Measurements from ENCODE around the gene SLC4A4. TPM values are rescaled to one million over a fixed set of nuclear protein-coding genes. Genes with fewer than 3 reads are reported as not detected.

SLC4A4 gene
- polyA plus RNA-seq, 1 donor (not counting 4 experiments of a cell fraction or from before 2014, with no cell fraction given), result 0.29 TPM

DNA sequence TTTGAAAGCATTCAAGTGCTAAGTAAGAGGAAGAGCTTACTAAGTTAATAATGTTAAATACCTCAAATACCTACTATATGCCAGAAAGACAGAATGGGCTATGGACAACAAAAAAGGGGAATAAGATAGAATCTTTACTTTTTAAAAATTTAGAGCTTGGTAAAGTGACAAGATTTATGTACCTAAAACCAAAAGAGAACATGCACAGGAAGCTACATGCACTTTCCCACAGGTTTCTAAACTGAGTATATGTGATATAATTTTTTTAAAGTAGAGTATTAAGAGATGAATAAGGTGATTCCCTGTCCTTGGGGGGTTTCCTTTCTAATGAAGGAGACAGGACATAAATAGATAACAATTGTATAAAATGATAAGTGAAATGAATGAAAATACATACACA is 30.7 kb downstream of the SLC4A4 start:
- Histone ChIP-seq H3K4me1 (ENCODE audit: control insufficient read depth, extremely low read depth, insufficient read depth, low read length) (no peaks in the 10 kb centered on the region), H3K9me3 (ENCODE audit: control insufficient read depth, low read depth, low read length) (no peaks in the 10 kb centered on the region), H3K36me3 (ENCODE audit: control insufficient read depth in 2 of 2, extremely low read depth in 1 of 2, insufficient read depth in 2 of 2, low read length in 2 of 2) (no peaks in the 10 kb centered on the region), H3K4me3 (ENCODE audit: control insufficient read depth in 2 of 3, extremely low read depth in 1 of 3, insufficient read depth in 2 of 3, low read depth in 1 of 3, low read length in 3 of 3) (no peak overlapping the region), H3K79me2 (ENCODE audit: control insufficient read depth, insufficient read depth, low read length) (no peaks in the 10 kb centered on the region), H2AFZ (ENCODE audit: control insufficient read depth, low read length) (no peak overlapping the region), H3K27ac (ENCODE audit: control insufficient read depth, insufficient read depth, low read length) (no peak overlapping the region), H3K9me1 (ENCODE audit: control insufficient read depth, extremely low read depth, insufficient read depth, low read length) (no peaks in the 10 kb centered on the region), H3K27me3 (ENCODE audit: control insufficient read depth, extremely low read depth, insufficient read depth, low read length) (no peaks in the 10 kb centered on the region), H3K9ac (ENCODE audit: control insufficient read depth, extremely low read depth, insufficient read depth, low read length) (no peak overlapping the region), H3K4me2 (ENCODE audit: control insufficient read depth, extremely low read depth, insufficient read depth, low read depth, low read length) (no peak overlapping the region), H4K20me1 (ENCODE audit: control insufficient read depth, extremely low read depth, insufficient read depth, low read length) (no peaks in the 10 kb centered on the region)
- dilution Hi-C loops (cut with MboI; ENCODE audit: extremely low pct_ligation_motif_present, low sequenced_read_pairs), result no loop called here
- DNase-seq (ENCODE audit: low read depth, low spot score) (no peak), FAIRE-seq (no peak)
- TF ChIP-seq, protein P1, sequence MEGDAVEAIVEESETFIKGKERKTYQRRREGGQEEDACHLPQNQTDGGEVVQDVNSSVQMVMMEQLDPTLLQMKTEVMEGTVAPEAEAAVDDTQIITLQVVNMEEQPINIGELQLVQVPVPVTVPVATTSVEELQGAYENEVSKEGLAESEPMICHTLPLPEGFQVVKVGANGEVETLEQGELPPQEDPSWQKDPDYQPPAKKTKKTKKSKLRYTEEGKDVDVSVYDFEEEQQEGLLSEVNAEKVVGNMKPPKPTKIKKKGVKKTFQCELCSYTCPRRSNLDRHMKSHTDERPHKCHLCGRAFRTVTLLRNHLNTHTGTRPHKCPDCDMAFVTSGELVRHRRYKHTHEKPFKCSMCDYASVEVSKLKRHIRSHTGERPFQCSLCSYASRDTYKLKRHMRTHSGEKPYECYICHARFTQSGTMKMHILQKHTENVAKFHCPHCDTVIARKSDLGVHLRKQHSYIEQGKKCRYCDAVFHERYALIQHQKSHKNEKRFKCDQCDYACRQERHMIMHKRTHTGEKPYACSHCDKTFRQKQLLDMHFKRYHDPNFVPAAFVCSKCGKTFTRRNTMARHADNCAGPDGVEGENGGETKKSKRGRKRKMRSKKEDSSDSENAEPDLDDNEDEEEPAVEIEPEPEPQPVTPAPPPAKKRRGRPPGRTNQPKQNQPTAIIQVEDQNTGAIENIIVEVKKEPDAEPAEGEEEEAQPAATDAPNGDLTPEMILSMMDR (optimal IDR thresholded peaks at IDR 0.05 in 1 of 3, IDR thresholded peaks at IDR 0.05 in 1 of 3, conservative IDR thresholded peaks at IDR 0.05 in 1 of 3; ENCODE audit: extremely low read depth in 1 of 3, insufficient read depth in 2 of 3, low read length in 3 of 3), result no peak
- no peak for TF ChIP-seq EZH2 (IDR thresholded peaks at IDR 0.05; ENCODE audit: low read length)

DNA sequence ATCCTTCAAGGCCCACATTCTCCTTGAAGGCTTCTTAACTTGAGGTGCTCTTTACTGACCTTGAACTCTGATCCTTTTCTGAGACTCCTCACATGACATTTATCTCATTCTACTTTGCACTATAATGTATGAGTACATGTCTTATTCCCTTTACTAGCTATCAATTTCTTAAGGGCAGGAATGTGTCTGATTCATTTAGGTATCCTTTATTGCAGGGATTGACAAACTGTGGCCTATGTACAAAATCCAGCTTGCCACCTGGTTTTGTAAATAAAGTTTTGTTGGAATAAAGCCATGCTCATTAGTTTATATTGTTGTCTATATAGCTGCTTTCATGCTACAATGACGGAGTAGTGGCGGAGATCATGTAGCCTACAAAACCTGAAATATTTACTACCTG is 36.7 kb downstream of the SLC4A4 start:
- TF ChIP-seq, protein P1 (optimal IDR thresholded peaks at IDR 0.05 in 1 of 3, IDR thresholded peaks at IDR 0.05 in 1 of 3, conservative IDR thresholded peaks at IDR 0.05 in 1 of 3; ENCODE audit: extremely low read depth in 1 of 3, insufficient read depth in 2 of 3, low read length in 3 of 3), result no peak
- no peak for TF ChIP-seq EZH2 (IDR thresholded peaks at IDR 0.05; ENCODE audit: low read length)
- DNase-seq (ENCODE audit: low read depth, low spot score) (no peak), FAIRE-seq (no peak)
- Histone ChIP-seq H3K27me3 (ENCODE audit: control insufficient read depth, extremely low read depth, insufficient read depth, low read length) (no peaks in the 10 kb centered on the region), H2AFZ (ENCODE audit: control insufficient read depth, low read length) (no peak overlapping the region), H3K27ac (ENCODE audit: control insufficient read depth, insufficient read depth, low read length) (no peak overlapping the region), H4K20me1 (ENCODE audit: control insufficient read depth, extremely low read depth, insufficient read depth, low read length) (no peaks in the 10 kb centered on the region), H3K9me3 (ENCODE audit: control insufficient read depth, low read depth, low read length) (no peaks in the 10 kb centered on the region), H3K9ac (ENCODE audit: control insufficient read depth, extremely low read depth, insufficient read depth, low read length) (no peak overlapping the region), H3K4me1 (ENCODE audit: control insufficient read depth, extremely low read depth, insufficient read depth, low read length) (no peaks in the 10 kb centered on the region), H3K4me3 (ENCODE audit: control insufficient read depth in 2 of 3, extremely low read depth in 1 of 3, insufficient read depth in 2 of 3, low read depth in 1 of 3, low read length in 3 of 3) (no peak overlapping the region), H3K79me2 (ENCODE audit: control insufficient read depth, insufficient read depth, low read length) (no peaks in the 10 kb centered on the region), H3K4me2 (ENCODE audit: control insufficient read depth, extremely low read depth, insufficient read depth, low read depth, low read length) (no peak overlapping the region), H3K9me1 (ENCODE audit: control insufficient read depth, extremely low read depth, insufficient read depth, low read length) (no peaks in the 10 kb centered on the region), H3K36me3 (ENCODE audit: control insufficient read depth in 2 of 2, extremely low read depth in 1 of 2, insufficient read depth in 2 of 2, low read length in 2 of 2) (no peaks in the 10 kb centered on the region)
- dilution Hi-C loops (cut with MboI; ENCODE audit: extremely low pct_ligation_motif_present, low sequenced_read_pairs), result no loop called here
